Natural killer cell treated with Interleukin-12 subunit alpha and Interleukin-12 subunit beta and Interleukin-15 and Interleukin-18, amount 100 ng/mL, for 72 hours (primary cell): ENCODE measurements around the gene RPTOR. TPM values are rescaled to one million over a fixed set of nuclear protein-coding genes. Genes with fewer than 3 reads are reported as not detected.

Source experiments
- ATAC-seq, 2 donors: fragments of 150-1000 bp; cut with Tn5 transposase in 1 of 2; sonication (Bioruptor Pico), chemical (Tn5 transposase) in 1 of 2; 2 replicates each; pipeline ENCODE4 v1.10.0; 2021
- DNase-seq: peaks from one replicate; pipeline ENCODE4 v3.0.0; 2022; ENCODE audit warnings: low spot score
- H3K27ac Mint-ChIP-seq, 2 donors: 1 replicate in 1 of 2; 2 replicates in 1 of 2; pipeline ENCODE4 v1.8.0; 2022; ENCODE audit warnings: mixed read lengths in 2 of 2, mild to moderate bottlenecking in 1 of 2, moderate library complexity in 1 of 2
- H3K27me3 Mint-ChIP-seq, 2 donors: 1 replicate in 1 of 2; 2 replicates in 1 of 2; pipeline ENCODE4 v1.8.0; 2022; ENCODE audit warnings: mixed read lengths in 2 of 2
- H3K36me3 Mint-ChIP-seq: one replicate; pipeline ENCODE4 v1.8.0; 2022; ENCODE audit warnings: mixed read lengths
- H3K4me1 Mint-ChIP-seq, 2 donors: 1 replicate in 1 of 2; 2 replicates in 1 of 2; pipeline ENCODE4 v1.8.0; 2022; ENCODE audit warnings: low read depth in 2 of 2, mixed read lengths in 2 of 2, mild to moderate bottlenecking in 1 of 2
- H3K4me3 Mint-ChIP-seq: one replicate; pipeline ENCODE4 v1.8.0; 2022; ENCODE audit warnings: mixed read lengths
- H3K9me3 Mint-ChIP-seq: 2 replicates; pipeline ENCODE4 v1.8.0; 2022; ENCODE audit warnings: mixed read lengths
- total RNA-seq, 2 donors: library from RNA; stranded (reverse); gene quantifications; one replicate each; pipeline ENCODE4 v1.2.3, GENCODE V29; 2022

Gene RPTOR
- total RNA-seq, 2 donors from 2014 or later, result 44.1 to 92.4 TPM

DNA sequence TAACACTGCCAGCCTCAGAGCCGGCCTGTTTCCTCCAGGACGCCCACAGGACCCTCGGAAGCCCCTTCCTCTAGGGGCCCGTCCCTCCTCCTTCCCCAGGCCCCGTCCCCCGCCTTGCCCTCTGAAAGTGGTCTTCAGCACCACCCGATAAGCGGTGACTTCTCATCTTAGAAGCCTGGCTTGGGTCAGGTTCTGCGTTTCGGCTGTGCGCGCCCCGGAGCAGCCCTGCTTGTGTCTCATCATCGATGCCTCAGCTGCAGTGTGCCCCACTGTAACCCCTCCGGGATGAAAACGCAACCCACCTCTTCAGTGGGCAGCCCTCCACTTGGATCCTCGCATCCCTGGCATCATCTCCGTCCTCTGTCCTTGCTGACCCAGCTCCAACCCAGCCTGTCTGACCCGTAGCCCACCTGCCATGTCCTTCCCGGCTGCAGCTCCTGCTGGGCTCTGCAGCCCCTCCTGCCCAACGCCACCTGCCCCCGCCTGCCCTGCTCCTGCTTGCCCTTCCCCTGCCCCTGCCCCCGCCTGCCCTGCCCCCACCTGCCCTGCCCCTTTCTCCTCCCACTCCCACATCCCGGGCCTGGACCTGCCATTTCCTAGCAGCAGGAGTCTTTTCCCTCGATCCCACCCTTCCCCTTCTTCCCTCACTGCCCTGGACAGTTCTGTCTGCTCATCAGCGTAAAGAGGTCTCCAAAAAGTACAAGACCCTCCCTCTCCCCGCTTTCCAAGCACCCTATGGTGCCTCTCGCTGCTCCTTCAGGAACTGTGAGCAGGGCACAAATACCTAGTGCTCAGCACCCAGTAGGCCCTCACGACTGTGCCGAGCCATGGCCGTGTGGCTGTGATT is 334.5 kb downstream of the RPTOR start:
- peaks cover 7% of the 10 kb centered on the region for H3K36me3 Mint-ChIP-seq
- no peak overlapping the region for H3K27ac Mint-ChIP-seq
- DNase-seq, result no peak
- H3K4me3 Mint-ChIP-seq, result no peak overlapping the region
- no peaks in the 10 kb centered on the region for H3K9me3 Mint-ChIP-seq
- no peak for ATAC-seq
- H3K4me1 Mint-ChIP-seq, result peaks cover 17 to 19% of the 10 kb centered on the region in 2 donors
- no peaks in the 10 kb centered on the region for H3K27me3 Mint-ChIP-seq

DNA sequence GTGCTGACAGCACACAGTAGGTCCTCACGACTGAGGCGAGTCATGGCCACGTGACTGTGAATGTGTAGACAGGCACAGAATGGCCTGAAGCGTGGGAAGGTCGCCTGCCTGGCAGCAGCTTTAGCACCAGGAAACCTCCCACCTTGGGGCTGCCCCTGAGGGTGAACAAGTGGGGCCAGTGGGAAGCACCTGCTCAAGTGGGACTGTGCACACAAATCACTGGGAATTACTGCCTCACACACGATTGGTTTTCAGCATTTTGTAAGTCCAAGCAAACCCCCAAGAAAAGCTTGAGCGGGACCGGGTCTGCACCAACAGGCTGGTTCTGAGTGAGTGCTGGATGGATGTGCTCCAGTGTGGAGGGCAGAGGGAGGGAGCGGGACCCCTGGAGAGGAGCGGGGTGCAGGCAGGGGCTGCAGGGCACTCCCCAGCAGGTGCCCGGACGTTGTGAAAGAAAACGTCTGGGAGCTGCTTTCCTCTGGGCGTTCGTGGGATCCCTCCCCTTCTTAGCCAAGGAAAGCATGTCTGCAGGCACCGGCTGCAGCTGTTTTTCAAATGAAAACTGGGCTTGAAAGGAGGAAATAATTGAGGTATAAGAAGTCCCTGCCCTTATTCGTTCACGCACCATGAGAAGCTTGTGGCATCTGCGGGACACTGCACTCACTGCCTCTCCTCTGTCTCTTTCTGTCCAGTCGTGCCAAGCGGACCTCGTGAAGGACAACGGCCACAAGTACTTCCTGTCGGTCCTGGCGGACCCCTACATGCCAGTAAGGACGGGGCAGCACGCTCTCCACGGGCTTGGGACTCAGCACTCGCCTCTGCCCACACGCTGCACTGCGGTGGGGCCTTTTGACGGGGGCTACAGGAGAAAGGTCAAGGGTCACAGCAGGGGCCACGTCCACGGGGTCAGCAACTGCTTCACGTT is 335.3 kb downstream of the RPTOR start:
- H3K9me3 Mint-ChIP-seq, result no peaks in the 10 kb centered on the region
- H3K4me3 Mint-ChIP-seq, result no peak overlapping the region
- peaks cover 17 to 19% of the 10 kb centered on the region in 2 donors for H3K4me1 Mint-ChIP-seq
- ATAC-seq (no peak), DNase-seq (no peak)
- no peaks in the 10 kb centered on the region for H3K27me3 Mint-ChIP-seq
- peaks cover 7% of the 10 kb centered on the region for H3K36me3 Mint-ChIP-seq
- H3K27ac Mint-ChIP-seq, result no peak overlapping the region

DNA sequence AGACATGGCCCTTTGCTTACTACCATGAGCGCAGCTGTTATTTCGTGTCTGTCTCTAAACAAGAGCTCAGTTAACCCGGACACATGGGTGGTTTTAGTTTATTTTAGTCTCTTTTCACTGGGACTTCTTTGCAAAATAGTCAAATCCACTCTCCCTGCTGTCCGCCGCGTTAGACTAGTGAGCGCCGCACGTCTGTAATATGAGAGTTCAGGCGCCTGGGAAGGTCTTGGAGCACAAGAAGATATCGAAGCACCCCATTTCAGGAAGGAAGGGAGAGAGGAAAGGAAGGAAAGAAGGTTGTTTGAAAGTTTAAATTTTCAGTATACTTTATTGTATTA is 336.0 kb downstream of the RPTOR start:
- no peak for ATAC-seq
- Mint-ChIP-seq H3K9me3 (no peaks in the 10 kb centered on the region), H3K27me3 (no peaks in the 10 kb centered on the region), H3K27ac (no peak overlapping the region), H3K36me3 (peaks cover 7% of the 10 kb centered on the region), H3K4me3 (no peak overlapping the region), H3K4me1 (peaks cover 16 to 17% of the 10 kb centered on the region in 2 donors)
- no peak for DNase-seq

DNA sequence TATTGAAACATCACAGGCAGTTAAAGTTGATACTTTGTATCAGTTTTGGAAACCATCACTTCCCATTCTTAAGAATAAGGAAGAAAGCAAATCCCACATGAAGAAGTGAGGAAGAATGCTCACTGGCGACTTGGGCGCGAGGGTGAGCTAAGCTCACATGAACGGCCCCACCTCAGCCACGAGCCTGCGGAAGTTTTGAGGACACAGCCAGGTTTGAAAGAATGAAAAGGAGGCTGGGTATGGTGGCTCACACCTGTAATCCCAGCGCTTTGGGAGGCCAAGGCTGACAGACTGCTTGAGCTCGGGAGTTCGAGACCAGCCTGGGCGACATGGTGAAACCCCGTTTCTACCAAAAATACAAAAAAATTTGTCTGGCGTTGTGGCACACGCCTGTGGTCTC is 336.7 kb downstream of the RPTOR start:
- H3K4me3 Mint-ChIP-seq, result no peak overlapping the region

DNA sequence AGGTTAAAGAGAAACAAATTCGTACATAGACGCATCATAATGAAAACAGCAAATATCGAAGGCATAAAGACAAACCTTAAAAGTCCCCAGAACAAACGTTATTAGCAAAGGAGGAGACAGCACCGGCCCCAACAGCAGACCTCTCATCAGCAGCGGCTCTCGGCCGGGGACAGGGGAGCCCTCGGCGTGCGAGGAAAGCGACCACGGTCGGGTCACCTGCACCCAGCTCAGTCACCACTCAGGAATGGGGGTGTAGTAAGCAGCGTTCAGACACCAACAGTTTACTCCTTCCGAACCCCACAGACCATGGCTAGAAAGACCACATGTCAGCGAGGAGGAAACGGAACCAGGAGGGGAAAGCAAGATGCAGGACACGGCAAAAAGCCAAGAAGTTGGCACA is 337.7 kb downstream of the RPTOR start:
- peaks cover 7% of the 10 kb centered on the region for H3K36me3 Mint-ChIP-seq

More for the DNA sequence above, 336.7 kb downstream of the RPTOR start:
- Mint-ChIP-seq H3K36me3 (peaks cover 7% of the 10 kb centered on the region), H3K27ac (no peak overlapping the region), H3K4me1 (peaks cover 16 to 17% of the 10 kb centered on the region in 2 donors), H3K9me3 (no peaks in the 10 kb centered on the region), H3K27me3 (no peaks in the 10 kb centered on the region)
- DNase-seq (no peak), ATAC-seq (no peak)

DNA sequence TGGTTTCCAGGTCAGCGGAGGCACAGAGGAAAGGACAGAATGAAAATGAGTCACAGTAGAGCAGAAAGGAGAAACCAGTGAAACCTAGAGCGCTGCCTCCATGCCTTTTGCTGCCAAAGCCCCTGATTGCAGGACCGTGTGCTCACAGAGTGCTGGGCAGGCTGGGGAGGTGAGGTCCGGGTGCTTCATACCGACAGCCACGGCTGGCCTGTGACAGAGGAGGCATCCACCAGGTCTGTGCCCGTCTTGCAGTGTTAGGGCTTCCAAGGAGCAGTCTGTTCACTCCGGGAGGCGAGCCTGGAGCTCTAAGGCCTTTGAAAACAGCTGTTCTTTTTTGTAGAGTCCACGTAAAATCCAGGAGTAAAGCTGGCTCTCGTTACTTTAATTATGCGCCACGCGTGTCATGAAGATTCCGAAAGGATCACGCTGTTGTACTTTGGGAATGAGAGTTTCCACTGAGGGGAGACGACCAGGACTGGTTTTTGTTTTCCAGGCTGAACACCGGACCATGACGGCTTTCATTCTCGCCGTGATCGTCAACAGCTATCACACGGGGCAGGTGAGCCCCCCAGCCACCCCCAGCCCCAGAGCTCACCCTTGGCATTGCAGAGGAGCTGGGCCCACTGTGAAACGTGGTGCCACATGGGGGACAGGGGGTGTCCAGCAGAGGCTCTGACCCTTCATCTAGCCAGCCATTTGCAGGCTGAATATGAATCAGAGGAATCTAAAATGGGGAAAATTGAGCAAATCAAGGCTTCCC is 338.5 kb downstream of the RPTOR start:
- Mint-ChIP-seq H3K4me1 (peaks cover 1 to 5% of the 10 kb centered on the region in 2 donors), H3K4me3 (no peak overlapping the region), H3K27ac (no peak overlapping the region), H3K36me3 (peaks cover 7% of the 10 kb centered on the region), H3K9me3 (no peaks in the 10 kb centered on the region), H3K27me3 (no peaks in the 10 kb centered on the region)
- DNase-seq, result no peak
- ATAC-seq, result no peak

More for the DNA sequence above, 337.7 kb downstream of the RPTOR start:
- Mint-ChIP-seq H3K4me3 (no peak overlapping the region), H3K4me1 (peaks cover 9 to 10% of the 10 kb centered on the region in 2 donors), H3K27me3 (no peaks in the 10 kb centered on the region), H3K27ac (no peak overlapping the region), H3K9me3 (no peaks in the 10 kb centered on the region)
- ATAC-seq (no peak), DNase-seq (no peak)

DNA sequence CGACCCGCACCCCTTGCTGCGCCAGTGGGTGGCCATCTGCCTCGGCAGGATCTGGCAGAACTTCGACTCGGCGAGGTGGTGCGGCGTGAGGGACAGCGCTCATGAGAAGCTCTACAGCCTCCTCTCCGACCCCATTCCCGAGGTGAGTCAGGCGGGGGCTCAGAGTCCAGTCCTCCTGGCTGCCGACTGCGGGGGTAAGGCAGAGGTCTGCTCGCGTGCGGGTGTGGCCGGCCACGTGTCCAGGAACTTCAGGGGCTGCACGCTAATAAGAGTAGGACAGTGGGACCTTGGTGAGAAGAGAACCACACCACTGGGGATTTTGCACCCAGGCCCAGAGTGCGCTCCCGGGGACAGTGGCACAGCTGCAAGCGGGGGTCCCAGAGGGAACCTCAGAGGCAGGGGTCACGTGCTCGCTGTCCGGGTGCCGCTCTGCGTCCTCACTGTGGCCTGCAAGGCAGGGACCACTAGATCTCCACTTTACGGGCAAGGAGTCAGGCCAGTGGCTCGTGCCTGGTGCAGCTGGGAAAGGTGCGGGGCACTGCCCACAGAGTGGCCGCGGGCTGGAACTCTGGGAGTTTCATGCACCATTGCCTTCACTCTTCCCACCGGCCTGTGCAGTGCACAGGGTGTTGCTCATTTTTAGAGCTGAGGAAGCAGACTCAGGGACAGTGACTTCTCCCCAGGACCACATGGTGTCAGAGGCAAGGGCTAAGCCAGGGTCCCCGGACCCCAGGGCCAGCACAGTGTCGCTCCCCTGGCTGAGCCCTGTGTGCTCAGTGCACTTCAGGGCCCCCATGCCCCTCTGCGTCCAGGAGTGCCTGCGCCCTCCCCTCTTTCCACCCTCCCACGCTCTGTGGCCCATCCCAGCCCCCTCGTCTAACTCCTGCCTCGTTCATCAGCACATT is 339.4 kb downstream of the RPTOR start:
- peak; percentile 20 to 31 for ATAC-seq
- Mint-ChIP-seq H3K4me3 (no peak overlapping the region), H3K9me3 (no peaks in the 10 kb centered on the region), H3K27ac (no peak overlapping the region), H3K27me3 (no peaks in the 10 kb centered on the region), H3K4me1 (peaks cover 3 to 7% of the 10 kb centered on the region in 2 donors), H3K36me3 (peaks cover 7% of the 10 kb centered on the region)
- no peak for DNase-seq

DNA sequence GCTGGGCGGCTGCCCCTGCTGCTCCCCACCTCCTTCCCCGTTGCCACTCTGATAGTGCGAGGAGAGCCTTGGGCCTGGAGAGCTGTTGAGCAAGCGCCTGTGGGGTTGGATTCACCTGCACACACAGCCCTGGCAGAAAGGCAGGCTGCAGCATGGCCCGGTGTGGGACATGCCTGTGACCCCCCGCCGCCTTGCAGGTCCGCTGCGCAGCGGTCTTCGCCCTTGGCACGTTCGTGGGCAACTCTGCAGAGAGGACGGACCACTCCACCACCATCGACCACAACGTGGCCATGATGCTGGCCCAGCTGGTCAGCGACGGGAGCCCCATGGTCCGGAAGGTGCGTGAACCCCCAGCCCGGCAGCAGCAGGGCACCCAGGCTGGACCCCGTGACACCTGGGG is 340.2 kb downstream of the RPTOR start:
- no peak overlapping the region for H3K27ac Mint-ChIP-seq
- peaks cover 7% of the 10 kb centered on the region for H3K36me3 Mint-ChIP-seq
- H3K4me1 Mint-ChIP-seq, result peaks cover 5 to 6% of the 10 kb centered on the region in 2 donors
- H3K4me3 Mint-ChIP-seq, result no peak overlapping the region
- ATAC-seq, result no peak
- no peaks in the 10 kb centered on the region for H3K27me3 Mint-ChIP-seq
- H3K9me3 Mint-ChIP-seq, result no peaks in the 10 kb centered on the region
- DNase-seq, result no peak

DNA sequence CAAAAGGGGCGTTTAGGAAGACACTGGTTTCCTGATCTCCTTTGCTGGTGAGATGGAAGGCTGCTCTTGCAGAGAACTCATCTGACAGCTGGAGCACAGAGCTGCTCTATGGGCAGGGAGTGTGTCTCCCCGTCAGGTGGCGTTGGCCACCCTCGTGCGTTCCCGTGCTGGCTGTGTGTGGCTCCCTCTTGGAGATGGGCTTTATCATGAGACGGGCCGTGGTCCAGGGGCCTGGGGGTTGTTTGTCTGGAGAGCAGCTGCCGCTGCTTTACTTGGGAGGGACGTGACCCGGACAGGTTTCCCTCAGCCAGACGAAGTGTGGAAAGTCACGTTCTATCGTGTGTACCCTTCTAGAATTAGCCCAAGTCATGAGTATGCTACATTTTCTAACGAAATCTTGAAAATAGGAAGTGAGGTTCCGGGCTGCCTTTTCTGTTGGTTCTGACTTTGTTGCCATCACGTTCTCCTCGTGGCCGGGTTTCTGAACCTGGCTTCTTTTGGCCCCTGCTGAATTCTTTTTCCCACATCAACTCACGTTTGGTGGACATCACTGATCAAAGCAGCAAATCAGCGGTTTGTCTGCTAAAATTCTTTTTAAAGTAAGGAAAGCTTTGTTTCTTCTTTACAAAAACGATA is 341.4 kb downstream of the RPTOR start:
- Mint-ChIP-seq H3K9me3 (no peaks in the 10 kb centered on the region), H3K4me1 (peaks cover 9 to 14% of the 10 kb centered on the region in 2 donors), H3K4me3 (no peak overlapping the region), H3K36me3 (peaks cover 7% of the 10 kb centered on the region), H3K27me3 (no peaks in the 10 kb centered on the region), H3K27ac (peak overlapping the region in 1 of 2 donors; percentile 44)
- DNase-seq (no peak), ATAC-seq (no peak)

DNA sequence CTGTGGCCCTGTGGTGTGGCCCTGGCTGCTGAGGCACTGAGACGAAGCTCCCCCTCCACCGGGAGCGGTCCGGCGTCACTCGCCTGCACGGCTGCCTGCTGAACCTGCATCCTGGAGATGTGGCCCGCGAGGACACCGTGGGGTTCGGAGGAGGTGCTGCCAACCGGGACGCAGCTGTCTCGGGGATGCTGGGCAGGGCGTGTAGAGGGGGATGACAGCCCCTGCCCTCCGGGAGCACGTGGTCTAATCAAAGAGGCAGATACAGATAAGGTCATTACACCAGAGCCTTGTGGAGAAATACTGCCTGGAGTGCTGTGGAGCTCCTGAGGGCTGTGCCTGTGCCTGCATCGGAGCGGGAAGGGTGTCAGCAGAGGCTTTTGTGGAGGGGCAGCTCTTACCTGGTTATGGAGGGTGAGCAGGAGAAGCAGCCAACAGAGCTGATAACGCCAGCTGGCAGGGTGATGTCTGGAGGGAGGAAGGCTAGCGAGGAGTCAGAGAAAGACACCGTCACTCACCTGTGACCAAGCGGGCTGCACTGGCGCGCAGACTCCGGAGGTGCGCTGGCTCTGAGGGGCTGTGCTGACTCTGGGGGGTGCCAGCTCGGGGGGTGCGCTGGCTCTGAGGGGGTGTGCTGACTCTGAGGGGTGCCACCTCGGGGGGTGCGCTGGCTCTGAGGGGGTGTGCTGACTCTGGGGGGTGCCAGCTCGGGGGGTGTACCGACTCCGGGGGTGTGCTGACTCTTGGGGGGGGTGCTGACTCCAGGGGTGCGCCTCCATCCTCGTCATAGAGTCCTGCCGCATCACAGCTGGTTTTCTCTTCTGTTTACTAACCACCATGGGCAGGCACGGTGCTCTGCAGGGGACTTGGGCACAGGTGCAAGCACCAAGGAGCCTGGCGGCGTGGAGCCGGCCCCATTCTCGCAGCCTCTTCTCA is 342.3 kb downstream of the RPTOR start:
- Mint-ChIP-seq H3K4me1 (peaks cover 18 to 22% of the 10 kb centered on the region in 2 donors), H3K27ac (peak overlapping the region in 1 of 2 donors; percentile 44), H3K36me3 (peaks cover 4% of the 10 kb centered on the region), H3K4me3 (no peak overlapping the region), H3K9me3 (no peaks in the 10 kb centered on the region), H3K27me3 (no peaks in the 10 kb centered on the region)
- no peak for DNase-seq
- ATAC-seq, result no peak

DNA sequence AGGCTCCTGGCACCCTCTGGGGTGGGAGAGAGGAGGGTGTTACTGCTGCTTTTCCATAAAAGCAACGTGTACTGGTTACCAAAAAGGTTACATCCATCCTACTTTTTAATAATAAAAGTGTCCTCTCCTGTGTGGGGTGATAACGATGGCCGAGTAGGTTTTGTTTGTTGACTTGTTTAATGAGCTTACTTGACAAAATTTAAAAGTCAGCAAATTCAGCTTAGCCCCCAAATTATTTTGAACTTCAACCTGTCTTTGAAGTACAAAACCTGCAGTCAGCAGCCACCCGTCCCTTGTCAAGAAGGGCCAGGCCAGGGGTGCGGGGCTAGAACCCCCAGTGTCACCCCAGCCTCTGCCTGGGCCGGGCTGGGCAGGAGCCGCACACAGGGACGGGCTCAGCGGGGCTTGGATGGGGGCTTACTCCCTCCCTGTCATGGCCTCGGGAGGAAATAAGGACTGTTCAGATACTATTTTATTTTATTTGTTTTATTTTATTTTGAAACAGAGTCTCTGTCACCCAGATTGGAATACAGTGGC is 343.1 kb downstream of the RPTOR start:
- ATAC-seq (no peak), DNase-seq (no peak)
- Mint-ChIP-seq H3K27me3 (no peaks in the 10 kb centered on the region), H3K36me3 (no peaks in the 10 kb centered on the region), H3K4me1 (peaks cover 24 to 30% of the 10 kb centered on the region in 2 donors), H3K27ac (no peak overlapping the region), H3K9me3 (no peaks in the 10 kb centered on the region), H3K4me3 (no peak overlapping the region)
